ENCODE data around the gene PIK3R6. TPM values are rescaled to one million over a fixed set of nuclear protein-coding genes. Genes with fewer than 3 reads are reported as not detected.

Gene PIK3R6
- total and polyA plus RNA-seq, 2 of the 13 experiments (the other 11 are each of a cell fraction or from before 2014, with no cell fraction given) = not detected

DNA sequence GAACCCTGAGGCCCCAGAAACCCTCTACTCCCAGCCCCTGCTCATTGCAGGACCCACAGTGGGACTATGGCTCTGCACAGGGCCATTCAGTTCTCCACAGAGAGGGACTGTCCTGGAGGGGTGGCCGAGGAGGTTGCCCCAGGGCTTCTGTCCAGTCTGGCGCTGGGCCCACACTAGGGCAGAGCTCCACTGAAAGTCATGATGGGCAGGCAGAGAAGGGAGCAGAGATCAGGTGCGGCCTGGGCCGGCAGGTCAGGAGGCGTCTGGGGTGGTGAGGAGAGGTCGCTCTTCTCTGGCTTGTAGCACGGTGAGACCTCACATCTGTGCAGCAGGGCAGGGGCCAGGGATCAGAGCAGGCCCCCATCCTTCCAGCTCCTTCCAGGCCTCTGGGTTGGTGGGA is 13.0 kb upstream of the PIK3R6 start (continued):
- TF ChIP-seq ETS1 (CRISPR knock-in tag; IDR thresholded peaks at IDR 0.05) (no peak), FLYWCH1 (CRISPR knock-in tag; IDR thresholded peaks at IDR 0.05) (no peak), KLF12 (CRISPR knock-in tag; IDR thresholded peaks at IDR 0.05; ENCODE audit: borderline replicate concordance) (no peak), ZNF83 (CRISPR knock-in tag; IDR thresholded peaks at IDR 0.05; ENCODE audit: borderline replicate concordance) (no peak), CREB3 (CRISPR knock-in tag; IDR thresholded peaks at IDR 0.05) (no peak)

- Histone ChIP-seq H3K4me2 (ENCODE audit: low read depth, low read length) (no peak overlapping the region), H3K79me2 (ENCODE audit: insufficient read depth, low read length) (no peaks in the 10 kb centered on the region), H2AFZ (ENCODE audit: low read length) (no peak overlapping the region), H3K9ac (ENCODE audit: insufficient read depth, low read depth, low read length) (no peak overlapping the region), H4K20me1 (ENCODE audit: insufficient read depth, low read length) (no peaks in the 10 kb centered on the region), H3K9me3 (ENCODE audit: low read length) (no peaks in the 10 kb centered on the region), H3K27me3 (ENCODE audit: control insufficient read depth in 1 of 2, insufficient read depth in 2 of 2, low read length in 2 of 2) (peaks cover 3 to 55% of the 10 kb centered on the region in 2 experiments), H3K4me3 (replicated peaks in 1 of 3; ENCODE audit: insufficient read depth in 1 of 3, low read depth in 2 of 3, low read length in 3 of 3) (no peak overlapping the region), H3K36me3 (replicated peaks in 1 of 2; ENCODE audit: control insufficient read depth in 1 of 2, insufficient read depth in 2 of 2, low read length in 2 of 2) (no peaks in the 10 kb centered on the region), H3K4me1 (ENCODE audit: insufficient read depth, low read length) (no peaks in the 10 kb centered on the region), H3K27ac (ENCODE audit: extremely low read length, insufficient read depth, low read length) (no peak overlapping the region)
- in situ Hi-C loops (cut with HindIII; ENCODE audit: extremely low pct_ligation_motif_present, low pct_unique_long_range_greater_than_20kb) = no loop called here
- WGBS (ENCODE audit: low lambda C conversion rate) = 34% methylated on average over 7 of the region's 7 CpGs
- intact Hi-C loops (cut with micrococcal nuclease; ENCODE audit: unreplicated experiment) = no loop called here
- FAIRE-seq (no peak), ATAC-seq (no peak), DNase-seq (ENCODE audit: low spot score) (no peak)
- no TSS peak for BruUV-seq (replicated peaks)
- ChIA-PET POLR2A (no interaction called here), CTCF (ENCODE audit: low intra/inter-chr PET ratio, low total read pairs) (no interaction called here)
- TF ChIP-seq ZFP1 (CRISPR knock-in tag; IDR thresholded peaks at IDR 0.05) (no peak), ZNF780A (CRISPR knock-in tag; IDR thresholded peaks at IDR 0.05) (no peak), E2F5 (CRISPR knock-in tag; conservative IDR thresholded peaks at IDR 0.05) (no peak), RCOR2 (CRISPR knock-in tag; IDR thresholded peaks at IDR 0.05) (no peak), GFI1 (CRISPR knock-in tag; IDR thresholded peaks at IDR 0.05; ENCODE audit: borderline replicate concordance) (no peak), FOXP1 (IDR thresholded peaks at IDR 0.05) (no peak), FOXP1 (CRISPR knock-in tag; IDR thresholded peaks at IDR 0.05) (no peak), HOXA9 (CRISPR knock-in tag; IDR thresholded peaks at IDR 0.05; ENCODE audit: borderline replicate concordance) (no peak), ZNF629 (CRISPR knock-in tag; conservative IDR thresholded peaks at IDR 0.05) (no peak)
- TF ChIP-seq, protein P1, sequence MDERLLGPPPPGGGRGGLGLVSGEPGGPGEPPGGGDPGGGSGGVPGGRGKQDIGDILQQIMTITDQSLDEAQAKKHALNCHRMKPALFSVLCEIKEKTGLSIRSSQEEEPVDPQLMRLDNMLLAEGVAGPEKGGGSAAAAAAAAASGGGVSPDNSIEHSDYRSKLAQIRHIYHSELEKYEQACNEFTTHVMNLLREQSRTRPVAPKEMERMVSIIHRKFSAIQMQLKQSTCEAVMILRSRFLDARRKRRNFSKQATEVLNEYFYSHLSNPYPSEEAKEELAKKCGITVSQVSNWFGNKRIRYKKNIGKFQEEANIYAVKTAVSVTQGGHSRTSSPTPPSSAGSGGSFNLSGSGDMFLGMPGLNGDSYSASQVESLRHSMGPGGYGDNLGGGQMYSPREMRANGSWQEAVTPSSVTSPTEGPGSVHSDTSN (CRISPR knock-in tag; IDR thresholded peaks at IDR 0.05) = no peak
These were observed 11.9 kb upstream of the PIK3R6 start for GRCh38 chr17:8879410-8879809.

Measured in HepG2 (cell line).